Mesenteric fat pad (tissue), 1 donor: ENCODE results near the gene CHRD. TPM values are rescaled to one million over a fixed set of nuclear protein-coding genes. Genes with fewer than 3 reads are reported as not detected.

Source experiments
- DNase-seq: peaks from one replicate; pipeline ENCODE4 v3.0.0-alpha.2; 2020; ENCODE audit warnings: low spot score
- total RNA-seq: library from RNA; stranded (reverse); fragmentation: NEBNext Ultra II Directional; extraction: Animal tissue kit (Norgen Biotek cat#: 25700); gene quantifications from one replicate; pipeline ENCODE4 v1.2.1, GENCODE V29; 2021
- donor health status: DM: yes; HTN: yes; CAD: no.

Gene CHRD
- total RNA-seq, 1 donor from 2014 or later, result 11.3 TPM

GRCh38 chr3:184381261-184382224 lies 1.7 kb downstream of the CHRD start:
- no peak for DNase-seq

DNA sequence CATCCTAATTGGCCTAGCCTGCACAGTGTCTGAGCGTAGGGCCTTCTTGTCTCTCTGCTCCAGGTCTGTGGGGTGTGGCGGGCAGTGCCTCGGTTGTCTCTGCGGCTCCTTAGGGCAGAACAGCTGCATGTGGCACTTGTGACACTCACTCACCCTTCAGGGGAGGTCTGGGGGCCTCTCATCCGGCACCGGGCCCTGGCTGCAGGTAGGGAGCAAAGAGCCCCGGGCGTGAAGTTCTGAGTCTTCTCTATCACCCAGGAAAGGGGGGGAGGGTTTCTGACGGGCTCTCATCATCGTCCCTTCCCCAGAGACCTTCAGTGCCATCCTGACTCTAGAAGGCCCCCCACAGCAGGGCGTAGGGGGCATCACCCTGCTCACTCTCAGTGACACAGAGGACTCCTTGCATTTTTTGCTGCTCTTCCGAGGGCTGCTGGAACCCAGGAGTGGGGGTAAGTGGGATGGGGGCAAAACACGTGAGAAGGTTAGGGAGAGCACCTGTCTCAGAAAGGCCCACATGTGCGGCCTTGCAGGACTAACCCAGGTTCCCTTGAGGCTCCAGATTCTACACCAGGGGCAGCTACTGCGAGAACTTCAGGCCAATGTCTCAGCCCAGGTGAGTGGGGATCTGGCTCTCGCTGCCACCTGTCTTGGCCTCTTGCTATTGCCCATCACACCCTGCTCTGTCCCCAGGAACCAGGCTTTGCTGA lies 2.6 kb downstream of the CHRD start:
- DNase-seq, result no peak

- DNase-seq, result no peak
Measured at GRCh38 chr3:184383033-184383740, 3.3 kb downstream of the CHRD start.

DNA sequence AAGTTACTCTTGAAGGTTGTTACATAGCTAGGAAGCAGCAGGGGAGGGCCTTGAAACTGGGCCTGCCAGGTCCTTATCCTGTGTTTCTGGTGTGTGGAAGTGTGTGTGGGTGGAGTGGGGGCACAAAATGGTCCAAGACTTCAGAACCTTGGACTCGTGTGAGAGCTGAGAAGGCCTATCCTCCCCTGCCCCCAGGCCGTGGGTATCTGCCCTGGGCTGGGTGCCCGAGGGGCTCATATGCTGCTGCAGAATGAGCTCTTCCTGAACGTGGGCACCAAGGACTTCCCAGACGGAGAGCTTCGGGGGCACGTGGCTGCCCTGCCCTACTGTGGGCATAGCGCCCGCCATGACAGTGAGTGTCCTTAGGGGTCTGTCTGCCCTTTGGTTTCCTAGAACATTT lies 4.5 kb downstream of the CHRD start:
- DNase-seq, result no peak

DNA sequence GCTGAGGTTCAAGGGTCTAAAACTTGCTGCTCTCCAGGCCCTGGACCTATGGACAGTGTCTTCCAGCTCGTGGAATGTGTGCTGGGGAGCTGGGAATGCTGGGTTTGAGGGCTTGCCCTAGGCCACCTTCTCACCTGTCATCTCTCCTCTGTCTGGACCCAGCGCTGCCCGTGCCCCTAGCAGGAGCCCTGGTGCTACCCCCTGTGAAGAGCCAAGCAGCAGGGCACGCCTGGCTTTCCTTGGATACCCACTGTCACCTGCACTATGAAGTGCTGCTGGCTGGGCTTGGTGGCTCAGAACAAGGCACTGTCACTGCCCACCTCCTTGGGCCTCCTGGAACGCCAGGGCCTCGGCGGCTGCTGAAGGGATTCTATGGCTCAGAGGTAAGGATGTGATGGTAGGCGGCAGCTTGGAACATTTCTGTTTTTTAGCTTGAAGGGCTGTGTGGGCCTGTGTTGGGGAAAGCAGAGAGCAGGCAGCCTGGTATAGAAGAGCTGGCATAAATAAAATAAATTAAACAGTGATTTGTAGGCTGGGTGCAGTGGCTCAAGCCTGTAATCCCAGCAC lies 5.1 kb downstream of the CHRD start:
- DNase-seq, result no peak

GRCh38 chr3:184386047-184386806 lies 6.4 kb downstream of the CHRD start:
- DNase-seq, result no peak

- no peak for DNase-seq
Measured at GRCh38 chr3:184387174-184387714, 7.4 kb downstream of the CHRD start.

- no peak for DNase-seq
Measured at GRCh38 chr3:184388164-184388935, 8.5 kb downstream of the CHRD start.

GRCh38 chr3:184388936-184389230 lies 9.0 kb downstream of the CHRD start:
- no peak for DNase-seq

GRCh38 chr3:184389384-184389783 lies 9.5 kb downstream of the CHRD start:
- DNase-seq, result no peak

- no peak for DNase-seq
Measured at GRCh38 chr3:184389935-184390528, 10.2 kb downstream of the CHRD start.

DNA sequence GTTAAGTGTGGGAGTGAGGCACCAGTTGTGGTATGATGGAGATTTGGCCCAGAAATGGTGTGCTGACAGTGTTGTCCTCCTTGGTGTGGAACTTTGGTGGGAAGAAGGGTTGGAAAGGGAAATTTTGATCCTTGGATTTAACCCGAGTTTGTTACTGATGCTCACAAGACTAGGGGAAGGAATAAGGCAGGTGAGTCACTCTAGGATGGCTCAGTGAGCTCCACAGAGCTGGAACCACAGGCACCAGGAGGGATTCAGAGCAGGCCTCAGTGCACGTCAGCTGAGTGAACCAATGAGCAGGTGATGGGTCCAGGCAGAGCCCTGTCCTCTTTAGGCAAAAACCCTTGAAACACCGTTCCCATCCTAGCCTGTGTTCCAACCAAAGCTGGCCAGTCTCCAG lies 11.4 kb downstream of the CHRD start:
- no peak for DNase-seq

DNA sequence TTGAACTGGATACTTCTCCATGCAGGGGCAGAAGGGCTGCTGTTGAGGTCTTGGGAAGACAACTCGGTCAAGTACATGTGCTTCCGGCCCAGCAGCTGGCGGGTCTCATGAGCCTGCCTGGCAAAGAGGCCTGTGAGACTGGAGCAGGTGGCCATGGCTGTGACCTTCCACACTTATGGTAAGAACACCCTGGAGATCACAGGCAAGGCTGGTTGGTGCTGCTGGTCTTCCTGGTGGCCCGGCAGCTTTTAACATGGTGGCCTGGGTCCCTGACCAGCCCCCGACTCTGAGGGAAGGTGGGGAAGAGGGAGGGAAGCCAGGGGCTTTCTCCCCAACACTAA lies 15.4 kb downstream of the CHRD start:
- DNase-seq, result no peak

- DNase-seq, result no peak
Measured at GRCh38 chr3:184399410-184399809, 19.6 kb downstream of the CHRD start.

DNA sequence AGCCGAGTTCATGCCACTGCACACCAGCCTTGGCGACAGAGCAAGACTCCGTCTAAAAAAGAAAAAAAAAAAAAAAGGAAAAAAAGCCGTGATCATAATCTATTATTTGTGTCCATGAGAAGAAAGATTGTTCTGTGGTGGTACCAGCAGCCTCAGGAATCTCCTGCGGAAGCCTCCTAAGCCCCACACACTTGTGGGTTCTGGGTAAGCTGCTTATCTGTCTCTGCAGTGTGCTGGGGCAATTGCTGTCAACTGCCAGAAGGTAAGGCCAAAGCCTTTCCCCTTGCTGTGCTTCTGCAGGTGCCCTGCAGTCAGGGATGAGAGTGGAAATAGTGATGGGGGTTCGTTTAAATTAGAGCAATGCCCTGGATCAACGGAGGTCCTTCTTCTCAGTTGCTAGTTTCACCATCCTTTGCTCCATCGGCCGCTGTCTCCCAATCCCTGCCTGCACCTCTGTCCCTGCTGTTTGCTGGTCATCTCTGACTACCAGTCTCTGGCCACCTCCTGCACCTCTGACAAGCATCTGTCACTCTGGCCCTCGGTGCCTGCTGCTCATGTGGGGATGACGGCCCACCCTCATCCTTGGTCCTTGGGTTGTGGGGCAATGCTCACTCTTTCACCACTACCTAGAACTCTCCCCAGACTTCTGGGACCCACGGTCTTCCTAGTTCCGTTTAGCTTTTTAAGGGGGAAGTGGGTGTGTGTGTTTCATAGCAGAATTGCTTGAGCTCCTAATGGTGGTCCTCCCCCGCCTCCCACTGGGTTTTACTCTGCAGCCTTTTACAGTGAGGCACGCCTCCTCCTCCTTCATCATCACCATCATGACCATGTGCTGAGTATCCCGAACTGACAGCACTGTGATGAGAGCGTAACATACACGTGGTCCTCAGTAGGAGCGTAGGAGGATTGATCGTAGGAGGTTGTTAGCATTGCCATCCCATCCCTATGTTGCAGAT lies 25.5 kb downstream of the CHRD start:
- no peak for DNase-seq

- DNase-seq, result no peak
Measured at GRCh38 chr3:184409331-184409926, 29.6 kb downstream of the CHRD start.

DNA sequence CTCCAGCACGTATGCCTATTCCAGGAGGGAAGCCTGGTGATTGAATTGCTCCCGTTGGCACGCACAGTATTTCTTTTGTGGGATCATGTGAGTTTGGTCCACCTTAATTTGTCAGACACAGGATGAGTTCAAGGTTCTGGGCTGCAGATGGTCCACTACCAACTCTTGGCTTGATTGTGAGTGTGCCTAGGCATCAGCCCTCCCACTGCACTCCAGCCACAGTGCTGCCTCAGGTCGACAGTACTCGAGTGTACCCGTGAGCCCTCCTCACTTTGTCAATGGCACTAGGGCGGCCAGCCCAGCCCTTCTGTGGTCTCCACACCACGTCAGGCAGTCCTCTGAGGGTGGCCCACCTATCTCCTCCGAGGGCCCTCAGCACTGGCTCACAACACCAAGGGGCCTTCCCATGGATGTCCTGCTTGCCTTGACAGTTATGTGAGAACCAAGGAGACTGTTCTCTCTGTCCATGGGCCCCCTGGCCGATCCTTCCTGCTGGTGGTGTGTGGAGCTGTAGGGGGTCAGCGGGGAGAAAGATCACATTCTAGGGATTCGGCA lies 30.2 kb downstream of the CHRD start:
- DNase-seq, result no peak
